ENCODE measurements around the gene KRT31.

- TF ChIP-seq MAX (IDR thresholded peaks at IDR 0.05) (no peak), CTCF (IDR thresholded peaks at IDR 0.05) (no peak)
Measured at GRCh38 chr17:41413982-41414381, 16.6 kb upstream of the KRT31 start.

Data from A549 (cell line).